A172 (cell line): ENCODE results near the gene COIL. TPM values are rescaled to one million over a fixed set of nuclear protein-coding genes. Genes with fewer than 3 reads are reported as not detected.
"Not testable (repeated sequence)": the region's sequence is repeated elsewhere in the genome, so short reads cannot be mapped to it uniquely, and the experiment has no call there.

ENCODE experiments used
- DNase-seq: peaks from one replicate; pipeline ENCODE4 v3.0.0-alpha.2; 2015; ENCODE audit warnings: low spot score
- total RNA-seq: library from RNA; depleted of rRNA; stranded (reverse); fragments of >200 nt; shearing (Covaris generic); gene quantifications from 2 replicates; pipeline ENCODE4 v1.2.3, GENCODE V29; 2014; rRNA removed

COIL gene
- total RNA-seq: 28.0 and 28.8 TPM in 2 replicates

- DNase-seq: peak; percentile 82
Observed at GRCh38 chr17:56960596-56961538, at the start of gene COIL. Gene COIL, minus strand, starts transcription at chr17:56961050. Its CDS starts 31 bp downstream, at chr17:56961019.

GRCh38 chr17:57010487-57010886 is 49.6 kb upstream of the COIL start:
- DNase-seq: no peak

- peak; percentile 57 for DNase-seq
Observed at GRCh38 chr17:57009737-57010445, 49.0 kb upstream of the COIL start.

GRCh38 chr17:57008958-57009357 is 48.1 kb upstream of the COIL start:
- no peak for DNase-seq

GRCh38 chr17:57006040-57006439 is 45.2 kb upstream of the COIL start:
- no peak for DNase-seq

- no peak for DNase-seq
Observed at GRCh38 chr17:57004944-57005579, 44.2 kb upstream of the COIL start.

GRCh38 chr17:57002904-57003303 is 42.1 kb upstream of the COIL start:
- no peak for DNase-seq

GRCh38 chr17:57001541-57001940 is 40.7 kb upstream of the COIL start:
- DNase-seq: no peak

- no peak for DNase-seq
Observed at GRCh38 chr17:56997313-56997712, 36.5 kb upstream of the COIL start.

GRCh38 chr17:56995766-56996165 is 34.9 kb upstream of the COIL start:
- no peak for DNase-seq

GRCh38 chr17:56994009-56994792 is 33.4 kb upstream of the COIL start:
- DNase-seq: peak; percentile 27

- no peak for DNase-seq
Observed at GRCh38 chr17:56992364-56992763, 31.5 kb upstream of the COIL start.

GRCh38 chr17:56988901-56989572 is 28.2 kb upstream of the COIL start:
- no peak for DNase-seq

GRCh38 chr17:56987283-56987834 is 26.5 kb upstream of the COIL start:
- DNase-seq: no peak

GRCh38 chr17:56985371-56986162 is 24.7 kb upstream of the COIL start:
- DNase-seq: no peak

GRCh38 chr17:56983366-56983765 is 22.5 kb upstream of the COIL start:
- DNase-seq: no peak

GRCh38 chr17:56982312-56982711 is 21.5 kb upstream of the COIL start:
- no peak for DNase-seq

GRCh38 chr17:56980526-56980925 is 19.7 kb upstream of the COIL start:
- not testable (repeated sequence) for DNase-seq

- no peak for DNase-seq
Observed at GRCh38 chr17:56979091-56979480, 18.2 kb upstream of the COIL start.
